ENCODE results near the gene CHRNA9.

CHRNA9 gene

DNA sequence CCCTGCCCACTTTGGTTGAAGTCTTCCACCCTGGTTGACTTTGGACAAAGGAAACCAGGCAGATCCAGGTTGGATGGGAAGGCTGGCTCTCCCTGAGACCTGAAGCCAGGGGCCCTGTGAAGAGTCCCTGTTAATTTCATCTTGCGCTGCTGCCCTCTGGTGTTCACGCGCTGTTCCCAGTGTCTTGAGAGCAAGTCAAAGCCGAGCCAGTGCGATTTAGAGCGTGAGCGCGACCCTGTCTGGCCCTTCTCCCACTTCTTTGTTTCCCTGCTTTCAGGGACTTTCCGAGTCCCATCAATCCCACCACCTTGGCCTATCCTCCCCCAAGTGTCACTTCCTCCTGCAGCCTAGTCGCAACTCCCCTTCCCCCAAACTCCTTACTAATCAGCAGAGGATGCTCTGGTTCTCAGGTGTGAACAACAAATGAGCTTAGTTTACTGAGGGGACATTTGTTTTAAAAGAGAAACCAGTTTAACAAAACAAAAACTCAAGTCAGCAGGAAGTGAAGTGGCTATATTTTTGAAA lies 25.8 kb upstream of the CHRNA9 start:
- DNase-seq, result peak; percentile 95

DNA sequence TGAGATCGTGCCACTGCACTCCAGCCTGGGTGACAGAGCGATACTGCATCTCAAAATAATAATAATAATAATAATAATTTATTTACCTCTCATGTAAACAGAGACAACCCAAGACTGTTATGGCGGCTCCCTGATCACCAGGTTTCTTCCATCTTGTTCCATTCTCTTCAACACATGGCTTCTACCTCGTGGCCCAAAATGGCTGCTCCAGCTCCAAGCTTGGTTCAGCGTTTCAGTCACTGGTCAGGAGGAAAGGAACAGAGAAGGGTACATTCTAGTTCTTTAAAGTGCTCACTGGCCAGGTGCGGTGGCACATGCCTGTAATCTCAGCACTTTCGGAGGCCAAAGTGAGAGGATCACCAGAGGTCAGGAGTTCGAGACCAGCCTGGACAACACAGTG lies 24.9 kb upstream of the CHRNA9 start:
- no peak for DNase-seq

DNA sequence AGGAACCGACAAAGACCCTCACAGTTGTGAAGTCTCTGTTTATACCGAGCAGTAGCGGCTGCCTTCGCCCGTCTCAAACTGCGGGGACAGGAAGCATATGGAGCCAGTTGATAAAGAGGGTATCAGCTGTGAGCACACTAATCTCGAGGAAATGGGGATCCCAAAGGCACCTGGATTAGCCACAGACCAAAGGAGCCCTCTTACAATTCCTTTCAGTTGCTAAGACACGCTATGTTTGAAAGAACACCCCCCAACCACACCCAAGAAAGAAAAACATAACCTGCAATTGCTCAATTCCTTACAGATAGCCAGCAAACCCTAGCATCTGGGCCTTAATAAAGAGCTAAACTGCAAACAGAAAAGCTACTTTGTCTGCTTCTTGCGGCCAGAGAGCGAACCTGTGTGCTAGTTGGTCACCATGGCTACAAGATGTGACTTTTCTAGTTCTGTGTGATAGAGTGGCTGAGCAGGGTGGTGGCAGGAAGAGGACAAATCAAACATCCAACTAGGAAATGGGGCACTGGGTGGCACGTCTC lies 23.3 kb upstream of the CHRNA9 start:
- DNase-seq, result peak; percentile 40

DNA sequence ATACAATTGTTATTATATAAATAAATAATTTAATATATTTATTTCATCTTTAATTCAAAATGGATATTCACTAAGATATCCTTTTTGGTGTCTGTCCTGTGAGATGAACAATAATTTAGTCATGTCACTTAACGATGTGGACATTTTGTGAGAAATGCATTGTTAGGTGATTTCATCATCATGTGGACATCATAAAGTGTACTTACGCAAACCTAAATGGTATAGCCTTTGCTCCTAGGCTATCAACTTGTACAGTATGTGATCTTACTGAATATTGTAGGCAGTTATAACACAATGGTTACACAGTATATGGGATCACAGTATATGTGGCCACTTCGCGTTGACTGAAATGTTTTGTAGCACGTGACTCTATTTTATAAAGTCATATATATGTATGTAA lies 20.2 kb upstream of the CHRNA9 start:
- no peak for DNase-seq

DNA sequence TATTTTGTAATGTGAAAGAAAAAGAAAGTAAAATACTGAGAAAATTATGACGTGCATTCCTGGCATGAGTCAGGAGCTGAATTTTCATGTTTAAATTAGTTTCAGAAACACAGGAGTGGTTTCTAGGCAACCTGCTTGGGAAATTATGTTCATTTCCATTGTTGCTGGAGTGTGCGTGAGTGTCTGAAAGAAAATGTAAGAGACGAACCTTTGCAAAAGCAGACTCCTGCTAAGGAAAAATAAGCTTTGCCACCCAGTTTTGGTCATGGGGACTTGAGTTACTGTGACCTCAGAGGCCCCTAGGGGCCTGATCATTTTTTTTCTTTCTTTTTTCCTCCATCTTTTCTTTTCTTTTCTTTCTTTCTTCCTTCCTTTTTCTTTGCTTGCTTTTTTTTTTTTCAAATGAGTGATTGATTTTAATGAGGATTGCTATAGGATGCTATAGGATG lies 18.8 kb upstream of the CHRNA9 start:
- peak; percentile 34 for DNase-seq

DNA sequence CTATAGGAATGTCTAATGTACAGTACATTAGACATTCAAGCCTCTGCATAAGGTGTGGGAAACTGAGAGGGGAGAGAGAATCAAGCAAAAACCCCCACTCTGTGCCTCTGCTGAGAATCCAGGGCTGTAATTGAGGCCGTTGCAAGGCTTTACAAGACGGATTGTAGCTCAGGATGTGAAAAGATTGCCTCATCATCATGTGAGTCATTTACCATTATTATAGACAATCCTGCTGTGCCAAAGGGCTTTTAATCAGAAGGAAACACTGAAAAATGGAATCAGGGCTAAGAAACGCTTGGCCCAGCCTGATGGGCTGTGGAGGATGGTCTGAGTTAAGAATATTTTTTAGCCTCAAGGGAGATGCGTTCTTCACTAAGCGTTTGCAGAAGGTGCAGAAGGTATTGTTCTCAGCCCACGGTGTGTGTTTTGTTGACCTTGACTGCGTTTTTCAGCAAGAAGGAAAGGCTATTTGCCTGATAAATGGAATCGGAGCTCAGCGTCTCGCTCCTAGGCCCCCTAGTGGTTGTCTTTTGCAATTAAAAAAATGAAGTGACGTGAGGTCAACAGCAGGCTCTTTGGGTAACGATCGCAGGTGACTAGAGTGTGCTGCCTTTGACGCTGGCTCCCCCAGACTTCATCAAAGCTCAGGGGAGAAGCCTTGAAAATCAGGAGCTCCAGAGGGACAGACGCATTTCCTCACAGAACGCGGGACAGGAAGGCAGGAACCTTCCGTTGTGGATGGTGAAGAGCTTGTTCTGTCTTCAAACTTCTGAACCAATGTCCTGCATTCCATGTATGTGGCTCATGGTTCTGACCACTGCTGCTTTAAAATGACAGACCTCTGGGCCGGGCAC lies 18.1 kb upstream of the CHRNA9 start:
- peak; percentile 71 for DNase-seq

DNA sequence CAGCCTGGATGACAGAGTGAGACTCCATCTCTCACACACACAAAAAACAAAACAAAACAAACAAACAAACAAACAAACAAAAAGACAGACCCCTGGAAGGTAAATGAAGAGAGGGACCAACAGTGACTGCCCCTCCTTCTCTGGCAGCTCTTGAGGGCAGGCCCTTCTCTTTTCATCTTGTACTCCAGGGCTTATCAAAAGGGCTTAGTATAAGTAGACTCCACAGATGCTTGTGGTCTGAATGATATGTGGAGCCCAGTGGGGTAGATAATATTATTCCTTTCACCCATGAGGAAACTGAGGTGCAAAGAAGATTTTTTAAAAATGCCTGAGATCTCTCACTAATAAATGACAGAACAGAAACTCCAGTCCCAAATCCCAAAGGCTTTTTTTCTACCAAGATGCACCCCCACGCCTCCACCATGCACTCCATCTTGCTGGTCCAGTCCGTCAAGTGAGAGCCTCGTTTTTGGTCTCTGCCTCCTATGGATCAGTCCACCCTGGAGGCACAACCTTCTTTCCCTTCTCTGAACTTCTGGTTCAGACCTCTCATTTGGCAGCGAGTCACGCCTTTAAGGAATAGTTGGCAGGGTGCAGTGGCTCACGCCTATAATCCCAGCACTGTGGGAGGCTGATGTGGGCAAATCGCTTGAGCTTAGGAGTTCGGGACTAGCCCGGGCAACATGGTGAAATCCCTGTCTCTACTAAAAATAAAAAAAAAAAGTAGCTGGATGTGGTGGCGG lies 17.0 kb upstream of the CHRNA9 start:
- no peak for DNase-seq

DNA sequence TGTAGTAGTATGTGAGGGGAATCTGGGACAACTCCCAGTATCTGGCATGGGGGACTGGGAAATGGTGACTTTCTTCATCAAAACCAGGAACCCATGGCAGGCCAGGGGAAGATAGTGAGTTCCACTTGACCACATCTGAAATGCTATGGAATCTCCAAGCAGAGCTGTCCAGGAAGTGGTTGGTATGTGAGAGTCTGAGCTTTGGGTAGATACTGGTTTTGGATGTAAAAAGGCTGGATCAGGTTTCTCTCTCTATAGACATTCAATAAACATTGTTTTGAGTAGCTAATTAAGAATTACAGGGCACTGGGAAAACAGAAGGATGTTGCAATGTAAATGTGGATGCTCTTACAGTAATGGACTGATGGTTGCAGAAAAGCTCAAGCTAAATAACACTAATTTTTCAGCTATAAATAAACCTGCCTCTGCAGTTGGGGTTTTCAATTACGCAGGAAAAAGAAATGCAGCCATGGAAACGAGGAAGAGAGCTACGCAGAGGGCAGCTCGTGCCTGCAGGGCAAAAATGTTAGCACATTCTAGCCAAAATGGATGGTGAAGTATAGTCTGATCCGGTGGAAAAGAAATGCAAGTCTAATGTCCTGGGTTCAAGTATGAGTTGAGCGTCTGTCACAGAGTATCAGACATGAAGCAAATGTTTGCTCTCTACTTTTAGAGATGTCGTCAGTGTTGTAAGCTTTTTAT lies 13.4 kb upstream of the CHRNA9 start:
- DNase-seq, result no peak

DNA sequence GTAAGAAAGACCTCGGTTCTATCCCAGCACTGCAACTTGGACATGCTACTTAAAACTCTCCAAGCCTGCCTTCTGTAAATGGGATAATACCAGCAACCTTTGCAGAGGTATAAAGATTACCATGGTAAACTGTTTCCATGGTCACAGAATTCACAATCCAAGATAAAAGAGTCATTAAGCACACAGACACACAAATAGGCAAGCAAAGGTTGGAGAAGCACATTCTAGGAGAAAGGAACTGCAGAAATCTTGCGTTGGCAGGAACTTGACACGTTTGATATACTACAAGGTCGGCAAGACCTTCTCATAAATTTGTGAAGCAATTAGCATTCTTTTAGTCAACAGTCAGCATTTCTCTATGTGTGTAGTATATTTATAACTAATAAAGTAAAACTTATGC lies 12.3 kb upstream of the CHRNA9 start:
- DNase-seq, result no peak

DNA sequence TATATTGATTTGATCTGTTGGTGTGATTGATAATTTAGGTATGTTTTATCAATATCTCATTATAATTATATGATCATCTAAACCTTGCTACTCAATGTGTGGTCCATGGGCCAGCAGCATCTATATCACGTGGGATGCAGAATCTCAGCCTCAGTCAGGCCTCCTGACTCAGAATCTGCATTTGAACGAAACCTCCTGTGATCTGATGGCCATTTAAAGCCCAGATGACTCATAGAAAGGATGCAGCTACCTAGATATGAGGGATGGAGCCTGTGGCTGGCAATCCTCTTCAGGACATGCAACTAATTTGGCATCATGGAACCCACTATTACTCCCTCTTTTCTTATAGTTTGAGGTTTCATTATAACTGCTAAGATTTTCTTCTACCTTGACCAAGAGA lies 11.3 kb upstream of the CHRNA9 start:
- no peak for DNase-seq

DNA sequence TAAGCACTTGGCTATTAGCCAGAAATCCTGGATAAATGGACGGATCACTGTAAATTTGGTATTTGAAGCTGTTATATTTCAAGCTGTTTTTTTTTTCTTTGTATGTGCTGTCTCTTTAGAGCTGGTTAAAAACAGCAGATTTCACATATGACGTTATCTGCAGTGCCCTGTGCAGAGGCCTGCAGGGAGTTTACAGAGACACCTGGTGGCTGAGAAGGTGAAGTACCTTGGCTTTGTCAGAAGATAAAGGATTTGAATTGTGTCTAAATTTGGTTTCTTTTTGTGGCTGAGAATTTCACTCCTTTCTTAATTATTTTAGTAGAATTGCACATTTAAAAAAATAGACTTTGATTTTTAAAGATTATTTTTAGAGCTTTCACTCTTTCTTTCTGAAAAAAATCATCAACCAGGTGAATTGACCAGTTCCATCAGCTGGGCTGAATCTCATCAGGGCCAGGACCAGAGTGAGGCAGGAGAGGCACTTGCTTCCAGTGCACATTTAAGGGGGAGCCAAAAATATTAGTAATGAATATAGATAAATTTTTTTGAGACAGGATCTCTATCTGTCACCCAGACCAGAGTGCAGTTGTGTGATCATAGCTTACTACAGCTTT lies 9.6 kb upstream of the CHRNA9 start:
- DNase-seq, result peak; percentile 72

DNA sequence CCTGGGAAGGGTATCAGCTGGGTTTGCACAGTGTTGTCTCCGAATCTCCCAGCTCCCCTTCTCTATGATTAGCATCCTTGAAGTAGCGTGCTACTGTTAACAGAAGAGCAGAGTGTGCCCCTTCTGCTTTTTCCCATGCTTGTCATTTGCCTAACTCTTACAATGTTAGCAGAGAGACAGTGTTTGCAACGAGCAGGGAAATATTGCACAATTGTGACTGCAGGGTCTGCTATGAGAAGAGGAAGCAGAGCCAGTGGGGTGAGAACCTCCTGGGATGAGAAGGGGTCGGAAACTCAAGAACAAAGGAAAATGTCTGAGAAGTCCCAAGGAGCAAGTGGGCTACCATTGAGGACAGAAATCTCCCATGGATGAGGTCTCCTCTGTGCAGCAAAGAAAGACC lies 7.8 kb upstream of the CHRNA9 start:
- no peak for DNase-seq

DNA sequence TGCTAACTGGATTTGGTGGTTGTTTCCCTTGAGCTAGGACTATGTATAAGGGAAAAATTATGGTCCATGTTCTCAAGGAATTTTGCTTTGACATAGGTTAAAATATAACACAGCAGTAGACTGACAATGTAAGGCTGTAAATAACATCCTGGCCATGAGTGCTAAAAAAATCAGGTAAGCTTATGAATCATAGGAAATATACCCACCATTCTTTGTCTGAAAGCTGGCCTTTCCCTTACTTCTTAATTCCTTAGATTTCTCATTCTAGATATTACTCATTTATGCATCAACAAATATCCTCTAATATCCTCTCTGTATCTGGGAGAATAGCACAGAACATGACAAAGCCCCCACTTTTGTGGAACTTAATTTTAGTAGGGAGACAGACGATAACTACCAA lies 6.8 kb upstream of the CHRNA9 start:
- no peak for DNase-seq

DNA sequence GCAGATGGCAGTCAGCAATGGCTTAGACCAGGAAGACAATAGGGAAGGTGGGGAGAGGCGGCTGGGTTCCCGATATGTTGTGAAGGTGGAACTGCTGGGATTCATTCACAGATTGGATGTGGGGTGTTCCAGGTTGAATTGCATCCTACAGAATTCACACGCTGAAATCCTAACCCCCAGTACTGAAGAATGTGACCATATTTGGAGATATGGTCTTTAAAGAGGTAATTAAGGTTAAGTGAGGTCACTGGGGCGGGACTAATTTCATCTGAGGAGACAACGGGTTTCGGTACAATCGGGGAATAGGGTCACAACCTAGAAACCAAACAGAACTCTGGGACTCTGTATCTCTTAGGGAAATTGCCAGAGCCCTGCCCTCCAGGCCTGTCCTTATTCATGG lies 5.3 kb upstream of the CHRNA9 start:
- no peak for DNase-seq

DNA sequence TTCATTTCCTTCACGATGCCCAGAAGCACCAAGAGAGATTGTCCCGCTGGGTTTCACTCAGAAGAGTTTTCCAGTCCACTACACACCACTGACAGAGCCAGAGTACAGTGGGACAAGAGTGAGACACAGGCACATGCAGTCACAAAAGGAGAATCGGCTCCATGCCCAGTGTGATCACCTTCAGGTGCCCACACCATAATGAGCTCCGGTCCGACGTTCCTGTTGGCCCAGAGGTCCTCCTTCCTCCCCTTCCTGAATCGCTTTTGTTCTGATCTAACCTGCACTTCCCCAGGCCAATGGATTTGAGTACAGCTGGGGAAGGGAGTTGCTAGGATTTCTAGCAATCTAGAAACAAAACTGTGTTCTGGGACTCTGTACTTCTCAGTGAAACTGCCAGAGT lies 4.6 kb upstream of the CHRNA9 start:
- DNase-seq, result no peak

DNA sequence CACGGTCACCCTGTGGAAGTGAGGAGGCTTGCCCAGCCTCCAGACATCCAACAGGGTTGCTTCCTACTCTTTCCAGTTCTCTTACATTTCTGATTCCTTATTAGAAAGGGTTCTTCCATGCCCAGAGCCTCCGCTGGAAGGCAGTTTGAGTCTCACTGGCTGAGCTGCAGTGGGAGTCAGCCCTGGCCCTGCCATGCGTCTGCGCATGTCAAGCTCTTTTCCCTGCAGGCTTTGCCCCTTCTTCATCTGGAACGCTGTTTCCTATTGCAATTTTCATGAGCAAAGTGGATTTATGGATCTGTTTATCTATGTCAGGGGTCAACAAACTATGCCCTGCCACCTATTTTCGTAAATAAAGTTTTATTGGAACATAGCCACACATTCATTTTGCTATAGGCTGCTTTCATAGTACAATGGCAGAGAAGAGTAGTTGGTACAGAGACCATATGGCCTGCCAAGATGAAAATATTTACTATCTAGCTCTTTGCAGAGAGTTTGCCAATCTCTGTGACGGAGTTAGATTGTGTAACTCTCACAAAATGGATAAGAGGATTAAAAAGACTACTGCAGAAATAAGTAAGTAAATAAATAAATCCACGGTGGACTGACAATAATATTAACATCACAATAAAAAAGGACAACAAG lies 3.9 kb upstream of the CHRNA9 start:
- DNase-seq, result no peak

DNA sequence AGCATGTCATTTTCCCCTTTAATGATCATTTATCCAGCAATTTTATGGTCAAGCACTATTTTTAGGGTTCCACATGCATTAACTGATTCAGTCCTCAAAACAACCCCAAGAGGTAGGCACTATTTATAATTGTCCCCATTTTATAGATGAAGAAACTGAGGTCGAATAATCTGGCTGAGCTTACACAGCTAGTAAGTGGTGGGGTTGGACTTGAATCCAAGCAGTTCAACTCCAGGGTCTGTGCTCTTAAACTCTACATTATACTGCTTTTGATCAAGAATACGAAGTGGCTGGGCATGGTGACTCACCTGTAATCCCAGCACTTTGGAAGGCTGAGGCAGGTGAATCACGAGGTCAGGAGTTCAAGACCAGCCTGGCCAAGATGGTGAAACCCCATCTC lies 3.2 kb upstream of the CHRNA9 start:
- no peak for DNase-seq

DNA sequence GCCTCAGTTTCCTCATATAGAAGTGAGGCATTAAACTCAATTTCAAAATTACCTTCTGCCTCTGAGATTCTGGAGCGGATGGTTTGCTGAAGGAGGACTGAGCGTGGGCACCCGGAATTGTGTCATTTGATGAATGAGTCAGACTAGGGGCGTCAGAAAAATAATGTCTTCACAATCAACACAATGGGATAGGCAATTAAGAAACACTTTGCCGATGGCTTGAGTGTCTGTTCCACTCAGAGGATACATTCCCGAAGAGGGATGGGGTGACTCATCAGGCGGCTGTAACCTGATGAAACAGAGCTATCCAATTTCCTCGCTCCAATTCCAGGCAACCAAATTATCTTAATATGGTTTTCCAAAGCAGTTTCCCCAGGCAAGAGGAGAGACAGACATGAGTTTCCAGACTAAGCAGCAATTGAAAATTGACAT lies 1.2 kb upstream of the CHRNA9 start:
- no peak for DNase-seq

DNA sequence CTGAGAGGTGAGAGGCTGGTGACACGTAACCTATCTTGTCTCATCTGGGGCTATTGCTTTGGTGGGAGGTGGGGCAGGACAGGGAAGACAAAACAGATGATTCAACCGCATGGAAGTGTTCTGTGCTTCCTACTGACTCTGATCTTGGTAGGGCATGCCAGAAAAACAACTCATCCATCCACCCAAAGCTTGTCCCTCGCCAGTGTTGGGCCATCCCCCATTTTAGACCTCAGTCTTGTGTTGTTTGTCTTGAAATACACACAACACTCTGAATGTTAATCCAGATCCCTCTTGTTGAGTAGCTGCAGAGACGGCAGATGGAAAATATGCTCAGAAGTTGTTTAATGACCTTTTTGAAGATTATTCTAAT lies 377 bp downstream of the CHRNA9 start:
- no peak for DNase-seq

DNA sequence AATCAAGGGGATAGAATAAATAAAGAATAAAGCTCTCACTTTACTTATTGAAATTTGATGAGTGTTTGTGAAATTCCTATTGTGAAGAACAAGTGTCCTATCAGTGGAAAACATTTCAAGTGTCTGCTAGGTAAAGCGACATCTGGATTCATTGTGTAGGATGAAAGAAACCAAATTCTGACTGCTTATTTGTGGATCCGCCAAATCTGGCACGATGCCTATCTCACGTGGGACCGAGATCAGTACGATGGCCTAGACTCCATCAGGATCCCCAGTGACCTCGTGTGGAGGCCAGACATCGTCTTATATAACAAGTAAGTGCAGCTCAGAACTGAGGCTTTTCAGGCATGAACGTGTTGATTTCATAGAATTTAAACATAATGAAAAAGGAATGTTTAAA lies 1.9 kb downstream of the CHRNA9 start:
- DNase-seq, result no peak

DNA sequence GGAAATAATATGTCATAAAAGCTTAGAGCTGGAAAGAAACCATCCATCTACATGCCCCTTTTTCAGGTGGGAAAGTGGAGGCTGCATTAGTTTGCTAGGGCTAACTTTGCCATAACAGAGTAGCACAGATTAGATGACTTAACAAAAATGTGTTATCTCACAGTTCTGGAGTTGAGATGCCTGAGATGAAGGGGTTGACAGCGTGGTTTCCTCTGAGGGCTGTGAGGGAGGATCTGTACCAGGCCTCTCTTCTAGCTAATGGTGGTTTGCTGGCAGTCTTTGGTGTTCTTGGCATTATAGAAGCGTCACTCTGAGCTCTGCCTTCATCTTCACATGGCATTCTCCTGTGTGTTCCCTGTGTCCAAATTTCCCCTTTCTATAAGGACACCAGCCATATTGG lies 2.4 kb downstream of the CHRNA9 start:
- DNase-seq, result no peak

DNA sequence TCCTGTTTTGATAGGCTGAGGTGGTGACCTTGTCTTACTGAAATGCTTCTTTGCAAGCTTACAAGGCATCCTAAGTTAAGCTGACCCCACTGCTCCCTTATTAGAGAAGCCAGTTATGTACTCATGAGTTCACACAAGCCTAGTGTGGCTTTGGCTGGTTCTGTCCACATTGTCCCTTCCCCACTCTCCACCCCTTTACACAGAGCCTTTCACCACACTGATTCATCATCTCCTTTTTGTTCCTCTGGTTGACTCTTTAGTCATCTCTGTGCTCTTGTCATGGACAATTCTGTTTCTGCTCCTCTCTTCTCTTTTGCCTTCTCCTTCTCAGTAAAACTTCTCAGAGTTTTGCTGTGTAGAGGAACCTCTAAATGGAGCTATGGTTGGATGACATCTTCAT lies 4.9 kb downstream of the CHRNA9 start:
- DNase-seq, result no peak

Data from CD4-positive, alpha-beta T cell treated with Interleukin-17A for 4 hours (primary cell).